HEK293 (cell line): ENCODE results near the gene FOLR2.
A peak's percentile ranks its signal among the peaks of the same experiment; 100 is the strongest.
"Not testable (repeated sequence)": the region's sequence is repeated elsewhere in the genome, so short reads cannot be mapped to it uniquely, and the experiment has no call there.

Experiments
- CTCF ChIA-PET: fragments of 350-600 bp; formaldehyde crosslinking; extraction: SDS; loops from one replicate; lab custom pipeline; 2021; ENCODE audit warnings: antibody characterized with exemption; lab: Yijun Ruan, JAX
- POLR2A ChIA-PET: fragments of 300-600 bp; formaldehyde crosslinking; extraction: SDS; loops from one replicate; lab custom pipeline; 2020; ENCODE audit warnings: antibody characterized with exemption, inconsistent platforms; lab: Yijun Ruan, JAX
- H3K27ac ChIP-seq: fragments of 200-500 bp; sonication (Bioruptor generic); 2 replicates; pipeline ENCODE4 v1.5.1; 2014; ENCODE audit warnings: low read depth, low read length, control low read depth, inconsistent platforms; ENCODE audit errors: extremely low read depth
- H3K36me3 ChIP-seq, 2 experiments: fragments of 200-500 bp in 1 of 2; sonication (Bioruptor generic) in 1 of 2; 1 replicate in 1 of 2; 2 replicates in 1 of 2; pipeline ENCODE4 v1.5.1; 2014 to 2017; ENCODE audit warnings: inconsistent platforms in 2 of 2, low read length in 2 of 2; ENCODE audit not compliant: control insufficient read depth in 2 of 2, insufficient read depth in 1 of 2
- H3K4me1 ChIP-seq: fragments of 200-500 bp; sonication (Bioruptor generic); 2 replicates; pipeline ENCODE4 v1.5.1; 2014; ENCODE audit warnings: mild to moderate bottlenecking, low read length, inconsistent platforms; ENCODE audit not compliant: control insufficient read depth, insufficient read depth
- H3K4me3 ChIP-seq: 2 replicates; pipeline ENCODE4 v1.5.1; 2011; ENCODE audit warnings: low read depth, mild to moderate bottlenecking, control low read depth, low read length, moderate library complexity
- H3K9me3 ChIP-seq: fragments of 200-500 bp; sonication (Bioruptor generic); 2 replicates; pipeline ENCODE4 v1.5.1; 2014; ENCODE audit warnings: low read depth, low read length, inconsistent platforms; ENCODE audit not compliant: control insufficient read depth, insufficient read depth
- KLF1 ChIP-seq: fragments of 450-650 bp; formaldehyde crosslinking; IDR thresholded peaks from 2 replicates; pipeline ENCODE4 v1.5.1; 2016; ENCODE audit warnings: missing biosample characterization, missing genetic modification characterization
- SALL2 ChIP-seq: fragments of 450-650 bp; formaldehyde crosslinking; IDR thresholded peaks from 2 replicates; pipeline ENCODE4 v1.5.0; 2017; ENCODE audit warnings: missing biosample characterization, mild to moderate bottlenecking, missing genetic modification characterization, borderline replicate concordance
- YY2 ChIP-seq: fragments of 450-650 bp; formaldehyde crosslinking; IDR thresholded peaks from 2 replicates; pipeline ENCODE4 v1.5.1; 2016; ENCODE audit warnings: missing biosample characterization, missing genetic modification characterization
- ZBTB1 ChIP-seq: fragments of 450-650 bp; formaldehyde crosslinking; IDR thresholded peaks from 2 replicates; pipeline ENCODE4 v1.5.1; 2016; ENCODE audit warnings: missing biosample characterization, missing genetic modification characterization
- ZNF121 ChIP-seq: fragments of 450-650 bp; formaldehyde crosslinking; IDR thresholded peaks from 2 replicates; pipeline ENCODE4 v1.5.1; 2016; ENCODE audit warnings: missing biosample characterization, missing genetic modification characterization
- ZNF18 ChIP-seq: fragments of 450-650 bp; formaldehyde crosslinking; IDR thresholded peaks from 2 replicates; pipeline ENCODE4 v1.5.1; 2016; ENCODE audit warnings: missing biosample characterization, missing genetic modification characterization
- ZNF426 ChIP-seq: fragments of 450-650 bp; formaldehyde crosslinking; IDR thresholded peaks from 2 replicates; pipeline ENCODE4 v1.5.1; 2017; ENCODE audit warnings: missing biosample characterization, missing genetic modification characterization, mild to moderate bottlenecking, inconsistent platforms, moderate library complexity
- ZNF488 ChIP-seq: fragments of 450-650 bp; formaldehyde crosslinking; IDR thresholded peaks from 2 replicates; pipeline ENCODE4 v1.5.1; 2016; ENCODE audit warnings: missing biosample characterization, missing genetic modification characterization
- ZNF571 ChIP-seq: fragments of 450-650 bp; formaldehyde crosslinking; IDR thresholded peaks from 2 replicates; pipeline ENCODE4 v1.5.0; 2017; ENCODE audit warnings: missing biosample characterization, missing genetic modification characterization
- ZNF654 ChIP-seq: fragments of 450-650 bp; formaldehyde crosslinking; IDR thresholded peaks from 2 replicates; pipeline ENCODE4 v1.5.1; 2016; ENCODE audit warnings: low read depth, missing biosample characterization, missing genetic modification characterization
- ZNF658 ChIP-seq: fragments of 450-650 bp; formaldehyde crosslinking; IDR thresholded peaks from 2 replicates; pipeline ENCODE4; 2016; ENCODE audit warnings: missing biosample characterization, missing genetic modification characterization
- ZNF701 ChIP-seq: fragments of 450-650 bp; formaldehyde crosslinking; IDR thresholded peaks from 2 replicates; pipeline ENCODE4 v1.5.1; 2016; ENCODE audit warnings: missing biosample characterization, missing genetic modification characterization
- ZNF76 ChIP-seq: fragments of 450-650 bp; formaldehyde crosslinking; IDR thresholded peaks from 2 replicates; pipeline ENCODE4; 2016; ENCODE audit warnings: low read depth, missing biosample characterization, missing genetic modification characterization, borderline replicate concordance
- ZSCAN30 ChIP-seq: fragments of 450-650 bp; IDR thresholded peaks from 2 replicates; pipeline ENCODE4 v1.5.1; 2018; ENCODE audit warnings: missing biosample characterization, mild to moderate bottlenecking, missing genetic modification characterization, moderate library complexity
- TF ChIP-seq, protein P1 (sequence below): fragments of 450-650 bp; formaldehyde crosslinking; IDR thresholded peaks from 2 replicates; pipeline ENCODE4 v1.5.1; 2016; ENCODE audit warnings: missing biosample characterization, missing genetic modification characterization

FOLR2 gene

GRCh38 chr11:72181553-72181958 lies 35.0 kb upstream of the FOLR2 start:
- peak; percentile 43 for TF ChIP-seq ZNF654 (tag by site-specific recombination)
- TF ChIP-seq, protein P1, sequence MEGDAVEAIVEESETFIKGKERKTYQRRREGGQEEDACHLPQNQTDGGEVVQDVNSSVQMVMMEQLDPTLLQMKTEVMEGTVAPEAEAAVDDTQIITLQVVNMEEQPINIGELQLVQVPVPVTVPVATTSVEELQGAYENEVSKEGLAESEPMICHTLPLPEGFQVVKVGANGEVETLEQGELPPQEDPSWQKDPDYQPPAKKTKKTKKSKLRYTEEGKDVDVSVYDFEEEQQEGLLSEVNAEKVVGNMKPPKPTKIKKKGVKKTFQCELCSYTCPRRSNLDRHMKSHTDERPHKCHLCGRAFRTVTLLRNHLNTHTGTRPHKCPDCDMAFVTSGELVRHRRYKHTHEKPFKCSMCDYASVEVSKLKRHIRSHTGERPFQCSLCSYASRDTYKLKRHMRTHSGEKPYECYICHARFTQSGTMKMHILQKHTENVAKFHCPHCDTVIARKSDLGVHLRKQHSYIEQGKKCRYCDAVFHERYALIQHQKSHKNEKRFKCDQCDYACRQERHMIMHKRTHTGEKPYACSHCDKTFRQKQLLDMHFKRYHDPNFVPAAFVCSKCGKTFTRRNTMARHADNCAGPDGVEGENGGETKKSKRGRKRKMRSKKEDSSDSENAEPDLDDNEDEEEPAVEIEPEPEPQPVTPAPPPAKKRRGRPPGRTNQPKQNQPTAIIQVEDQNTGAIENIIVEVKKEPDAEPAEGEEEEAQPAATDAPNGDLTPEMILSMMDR (tag by site-specific recombination) = 0 out of 2 replicates have a peak, but pooled peaks have one; percentile 14
- TF ChIP-seq, all 188 proteins: peak for 2; not testable (repeated sequence) for 186
- ChIA-PET POLR2A (interaction anchor here (0.5 kb wide), 2 partner anchors 9 to 87 kb away, joined by 3 to 5 read pairs; no protein-coding TSS in a partner anchor), CTCF (interaction anchor here (0.7 to 4.0 kb wide), 10 partner anchors 15 to 449 kb away, joined by 3 to 48 read pairs (median 7); no protein-coding TSS in a partner anchor)
- not testable (repeated sequence) for H3K4me3 ChIP-seq, H3K27ac ChIP-seq, H3K36me3 ChIP-seq, H3K4me1 ChIP-seq, H3K9me3 ChIP-seq

GRCh38 chr11:72188267-72188666 lies 28.3 kb upstream of the FOLR2 start:
- H3K4me1 ChIP-seq = no peaks in the 10 kb centered on the region
- ChIA-PET POLR2A (no interaction called here), CTCF (interaction anchor here (0.7 to 1.2 kb wide), 3 partner anchors 41 to 83 kb away, joined by 3 to 4 read pairs (median 4); no protein-coding TSS in a partner anchor)
- no peak overlapping the region for H3K4me3 ChIP-seq
- no peak overlapping the region for H3K27ac ChIP-seq
- TF ChIP-seq ZNF488 (tag by site-specific recombination) (no peak), ZNF426 (tag by site-specific recombination) (no peak), ZNF658 (tag by site-specific recombination) (no peak), SALL2 (tag by site-specific recombination) (no peak), ZSCAN30 (tag by site-specific recombination) (no peak), ZNF121 (tag by site-specific recombination) (no peak), ZBTB1 (no peak), YY2 (tag by site-specific recombination) (no peak), ZNF571 (tag by site-specific recombination) (no peak), ZNF76 (tag by site-specific recombination) (no peak)
- no peaks in the 10 kb centered on the region for H3K36me3 ChIP-seq
- H3K9me3 ChIP-seq = no peaks in the 10 kb centered on the region

DNA sequence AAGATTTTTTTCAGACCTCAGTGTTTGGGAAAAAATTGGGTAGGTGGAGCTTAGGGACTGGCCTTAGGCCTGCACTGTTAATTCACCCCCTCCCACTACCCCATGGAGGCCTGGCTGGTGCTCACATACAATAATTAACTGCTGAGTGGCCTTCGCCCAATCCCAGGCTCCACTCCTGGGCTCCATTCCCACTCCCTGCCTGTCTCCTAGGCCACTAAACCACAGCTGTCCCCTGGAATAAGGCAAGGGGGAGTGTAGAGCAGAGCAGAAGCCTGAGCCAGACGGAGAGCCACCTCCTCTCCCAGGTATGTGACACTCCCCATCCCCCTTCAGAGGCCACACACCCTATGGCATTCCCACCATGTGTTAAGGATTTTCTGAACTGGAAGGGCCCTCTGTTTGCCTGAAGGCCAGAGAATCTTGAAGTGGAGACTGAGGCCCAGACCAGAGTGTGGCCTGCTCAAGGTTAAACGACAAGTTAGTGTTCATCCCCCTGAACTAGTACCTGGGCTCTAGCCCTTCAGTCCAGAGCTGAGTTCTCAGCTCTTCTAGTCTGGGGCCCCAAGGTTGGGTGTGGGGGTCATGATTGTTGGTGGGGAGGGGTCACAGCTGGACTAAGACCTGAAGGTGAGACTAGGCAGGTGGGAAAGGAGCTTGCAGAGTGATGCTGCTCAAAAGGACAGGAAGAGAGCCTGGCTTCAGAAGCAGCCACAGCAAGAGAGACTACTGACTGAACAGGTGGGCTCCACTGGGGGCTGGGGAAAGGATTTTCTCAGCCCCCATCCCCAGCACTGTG lies 26.9 kb upstream of the FOLR2 start:
- POLR2A ChIA-PET = interaction anchor here (0.8 kb wide), 1 partner anchor 33 kb away, joined by 3 read pairs; no protein-coding TSS in a partner anchor
- TF ChIP-seq ZNF18 (tag by site-specific recombination) (no peak), KLF1 (tag by site-specific recombination) (peak; percentile 67), ZNF701 (no peak)
- CTCF ChIA-PET = interaction anchor here (0.6 to 1.5 kb wide), 3 partner anchors 46 to 242 kb away, joined by 3 read pairs; no protein-coding TSS in a partner anchor
- H3K9me3 ChIP-seq = no peaks in the 10 kb centered on the region
- H3K4me1 ChIP-seq = no peaks in the 10 kb centered on the region
- H3K27ac ChIP-seq = no peak overlapping the region
- H3K4me3 ChIP-seq = no peak overlapping the region
- H3K36me3 ChIP-seq = no peaks in the 10 kb centered on the region
